Measurements from ENCODE around the gene CSTA.

GRCh38 chr3:122295266-122296062 lies 29.6 kb upstream of the CSTA start:
- TF ChIP-seq ATM (IDR thresholded peaks at IDR 0.05; ENCODE audit: borderline replicate concordance) (no peak), POLR2A (IDR thresholded peaks at IDR 0.05; ENCODE audit: insufficient read depth in 1 of 2, low read depth in 2 of 2, low read length in 2 of 2) (no peak), TCF7L2 (IDR thresholded peaks at IDR 0.05; ENCODE audit: low read depth, low read length) (no peak)

Measured in HepG2 (cell line).